ENCODE data around the gene PDK4. TPM values are rescaled to one million over a fixed set of nuclear protein-coding genes. Genes with fewer than 3 reads are reported as not detected.

The PDK4 gene
- total and polyA plus RNA-seq, 9 of the 15 experiments (the other 6 are each of a cell fraction or from before 2014, with no cell fraction given), result 0.03 to 0.24 (median 0.08) TPM; not detected in 2

- TF ChIP-seq RBM14 (IDR thresholded peaks at IDR 0.05; ENCODE audit: borderline replicate concordance, insufficient read depth, low read depth, low read length), result no peak
- no peak for TF ChIP-seq ZNF277 (CRISPR knock-in tag; IDR thresholded peaks at IDR 0.05; ENCODE audit: borderline replicate concordance)
- no peak for TF ChIP-seq SP2 (IDR thresholded peaks at IDR 0.05; ENCODE audit: extremely low read depth, low read depth, low read length, poor library complexity, severe bottlenecking)
- no peak for TF ChIP-seq ZNF512 (tag; IDR thresholded peaks at IDR 0.05)
- no peak for TF ChIP-seq ZNF253 (CRISPR knock-in tag; conservative IDR thresholded peaks at IDR 0.05)
- TF ChIP-seq KLF10 (CRISPR knock-in tag; IDR thresholded peaks at IDR 0.05), result no peak
- no peak for TF ChIP-seq NCOA4 (IDR thresholded peaks at IDR 0.05; ENCODE audit: partially characterized antibody)
- no peak for TF ChIP-seq NR3C1 (CRISPR knock-in tag; IDR thresholded peaks at IDR 0.05)
- TF ChIP-seq L3MBTL2 (IDR thresholded peaks at IDR 0.05), result no peak
- TF ChIP-seq CAMTA2 (CRISPR knock-in tag; conservative IDR thresholded peaks at IDR 0.05), result no peak
- no peak for TF ChIP-seq MBD1 (CRISPR knock-in tag; IDR thresholded peaks at IDR 0.05)
- no peak for TF ChIP-seq MED1 (CRISPR knock-in tag; IDR thresholded peaks at IDR 0.05; ENCODE audit: borderline replicate concordance)
- no peak for TF ChIP-seq CEBPZ (IDR thresholded peaks at IDR 0.05; ENCODE audit: borderline replicate concordance, low read depth, low read length)
- no peak for TF ChIP-seq ZNF140 (CRISPR knock-in tag; IDR thresholded peaks at IDR 0.05)
- TF ChIP-seq MAFF (IDR thresholded peaks at IDR 0.05; ENCODE audit: low read length), result peak; percentile 67
- no peak for TF ChIP-seq ZC3H4 (CRISPR knock-in tag; IDR thresholded peaks at IDR 0.05; ENCODE audit: borderline replicate concordance)
- no peak for TF ChIP-seq KLF16 (IDR thresholded peaks at IDR 0.05)
- peak; percentile 55; the same call in 1 of the 2 replicates for TF ChIP-seq MAFG (tag; conservative IDR thresholded peaks at IDR 0.05)
Measured at GRCh38 chr7:95546647-95547046, 49.7 kb downstream of the PDK4 start (continued).

Data from K562 (cell line).